GM12801 (cell line): ENCODE data around the gene QSOX1.

ENCODE experiments used
- CTCF ChIP-seq: IDR thresholded peaks from one replicate; pipeline ENCODE4 v1.5.1; 2011; ENCODE audit warnings: control low read depth; ENCODE audit not compliant: insufficient read length; ENCODE audit errors: extremely low read depth

The QSOX1 gene

GRCh38 chr1:180179162-180179957 is 24.7 kb downstream of the QSOX1 start:
- TF ChIP-seq CTCF = no peak

- TF ChIP-seq CTCF = no peak
These were observed 26.4 kb downstream of the QSOX1 start for GRCh38 chr1:180181048-180181447.

GRCh38 chr1:180181996-180182642 is 27.4 kb downstream of the QSOX1 start:
- TF ChIP-seq CTCF = no peak

- TF ChIP-seq CTCF = no peak
These were observed 28.1 kb downstream of the QSOX1 start for GRCh38 chr1:180182643-180183311.

GRCh38 chr1:180183426-180183825 is 28.8 kb downstream of the QSOX1 start:
- no peak for TF ChIP-seq CTCF

- TF ChIP-seq CTCF = no peak
These were observed 29.4 kb downstream of the QSOX1 start for GRCh38 chr1:180184041-180184440.

GRCh38 chr1:180185281-180185680 is 30.6 kb downstream of the QSOX1 start:
- TF ChIP-seq CTCF = no peak
